Effector memory CD4-positive, alpha-beta T cell (primary cell): Measurements from ENCODE around the gene SURF1.

Experiments
- DNase-seq, 3 donors: peaks; one replicate each; pipeline ENCODE4 v3.0.0-alpha.2; 2020
- H3K27ac ChIP-seq: 2 replicates; pipeline ENCODE4 v1.7.0; 2013; ENCODE audit warnings: mild to moderate bottlenecking, low read length, moderate library complexity; ENCODE audit not compliant: insufficient read depth, poor library complexity, severe bottlenecking
- H3K27me3 ChIP-seq: replicated peaks from 2 replicates; pipeline ENCODE4 v1.7.0; 2013; ENCODE audit warnings: mild to moderate bottlenecking, low read length; ENCODE audit not compliant: insufficient read depth, control insufficient read depth, poor library complexity, severe bottlenecking
- H3K36me3 ChIP-seq: 2 replicates; pipeline ENCODE4 v1.7.0; 2013; ENCODE audit warnings: mild to moderate bottlenecking, low read length, moderate library complexity; ENCODE audit not compliant: control insufficient read depth, insufficient read depth
- H3K4me1 ChIP-seq: 2 replicates; pipeline ENCODE4 v1.7.0; 2013; ENCODE audit warnings: low read length, mild to moderate bottlenecking; ENCODE audit not compliant: control insufficient read depth, insufficient read depth, poor library complexity, severe bottlenecking
- H3K4me3 ChIP-seq: 2 replicates; pipeline ENCODE4 v1.7.0; 2013; ENCODE audit warnings: low read length, low read depth, mild to moderate bottlenecking; ENCODE audit not compliant: insufficient read depth, poor library complexity, severe bottlenecking
- H3K9me3 ChIP-seq: 2 replicates; pipeline ENCODE4 v1.7.0; 2013; ENCODE audit warnings: mild to moderate bottlenecking, low read length, moderate library complexity; ENCODE audit not compliant: control insufficient read depth

Gene SURF1

GRCh38 chr9:133346021-133346785, 10.1 kb downstream of the SURF1 start:
- no peaks in the 10 kb centered on the region for H3K27me3 ChIP-seq
- H3K4me1 ChIP-seq, result peaks cover 18% of the 10 kb centered on the region
- H3K36me3 ChIP-seq, result peaks cover 57% of the 10 kb centered on the region
- DNase-seq, result no peak
- no peaks in the 10 kb centered on the region for H3K9me3 ChIP-seq
- H3K4me3 ChIP-seq, result peak overlapping the region; percentile 87
- no peak overlapping the region for H3K27ac ChIP-seq

- DNase-seq, result no peak
- peaks cover 55% of the 10 kb centered on the region for H3K36me3 ChIP-seq
- no peaks in the 10 kb centered on the region for H3K27me3 ChIP-seq
- no peak overlapping the region for H3K27ac ChIP-seq
- H3K4me1 ChIP-seq, result peaks cover 19% of the 10 kb centered on the region
- no peak overlapping the region for H3K4me3 ChIP-seq
- H3K9me3 ChIP-seq, result no peaks in the 10 kb centered on the region
Observed at GRCh38 chr9:133345596-133345995, 10.7 kb downstream of the SURF1 start.

DNA sequence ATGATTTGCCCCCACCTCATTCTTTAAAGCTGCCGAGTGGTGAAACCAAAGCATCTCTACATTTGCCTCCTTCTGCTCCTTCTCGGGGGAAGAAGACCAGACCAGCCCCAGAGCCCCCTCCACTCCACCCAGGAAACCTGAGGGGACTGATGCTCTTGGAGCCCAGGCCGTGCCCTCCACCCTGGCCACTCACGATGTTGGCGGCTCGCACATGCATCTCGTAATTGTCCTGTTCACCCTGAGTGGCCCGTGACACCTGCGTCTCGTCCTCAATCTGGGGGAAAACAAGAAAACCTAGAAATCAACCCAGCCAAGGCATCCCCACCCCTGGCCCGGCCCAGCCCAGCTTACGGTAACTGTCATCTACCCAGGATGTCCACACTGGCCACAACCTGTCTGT, 11.3 kb downstream of the SURF1 start:
- no peak for DNase-seq
- peaks cover 21% of the 10 kb centered on the region for H3K4me1 ChIP-seq
- no peak overlapping the region for H3K4me3 ChIP-seq
- no peaks in the 10 kb centered on the region for H3K27me3 ChIP-seq
- no peaks in the 10 kb centered on the region for H3K9me3 ChIP-seq
- H3K36me3 ChIP-seq, result peaks cover 51% of the 10 kb centered on the region
- H3K27ac ChIP-seq, result no peak overlapping the region

- Histone ChIP-seq H3K4me1 (peaks cover 14% of the 10 kb centered on the region), H3K27me3 (no peaks in the 10 kb centered on the region), H3K9me3 (no peaks in the 10 kb centered on the region), H3K4me3 (no peak overlapping the region), H3K36me3 (peaks cover 48% of the 10 kb centered on the region), H3K27ac (no peak overlapping the region)
- no peak for DNase-seq
Observed at GRCh38 chr9:133344071-133344470, 12.2 kb downstream of the SURF1 start.

DNA sequence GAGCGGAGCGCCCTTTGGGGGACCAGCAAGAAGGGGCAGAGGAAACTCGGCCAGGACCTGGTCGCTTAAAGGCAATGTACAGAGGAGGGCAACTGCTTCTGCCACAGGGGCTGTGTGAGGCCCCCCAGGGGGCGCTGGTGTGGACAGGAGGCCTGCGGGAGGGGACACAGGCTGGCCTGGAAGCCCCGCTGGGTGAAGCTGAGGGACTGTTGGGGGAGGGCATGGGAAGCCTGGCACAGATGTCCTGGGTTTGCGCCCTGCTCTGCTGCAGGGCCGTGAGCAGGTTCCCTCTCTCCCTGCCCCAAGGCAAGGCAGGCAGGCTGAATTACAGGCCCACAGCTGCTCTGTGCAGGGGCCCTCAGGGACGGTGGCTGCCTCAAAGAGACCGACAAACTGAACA, 13.7 kb downstream of the SURF1 start:
- no peak for DNase-seq
- Histone ChIP-seq H3K4me1 (peaks cover 13% of the 10 kb centered on the region), H3K27ac (no peak overlapping the region), H3K36me3 (peaks cover 48% of the 10 kb centered on the region), H3K27me3 (no peaks in the 10 kb centered on the region), H3K9me3 (no peaks in the 10 kb centered on the region), H3K4me3 (no peak overlapping the region)

DNA sequence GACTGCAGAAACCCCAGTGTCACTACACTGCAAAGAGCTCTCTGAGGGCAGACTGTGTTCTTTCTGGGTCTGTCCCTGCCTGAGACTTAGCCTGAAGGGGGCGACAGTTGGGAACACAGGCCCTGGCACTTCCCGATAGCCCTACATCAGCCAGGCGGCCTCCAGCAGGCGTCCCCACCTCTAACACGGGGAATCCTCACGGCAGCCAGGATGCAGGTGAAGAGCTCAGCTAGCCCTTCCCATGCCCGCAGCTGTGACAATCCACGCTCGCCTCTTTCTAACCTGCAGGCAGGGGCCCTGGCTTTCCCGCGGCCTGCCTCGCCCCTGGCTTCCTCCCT, 14.2 kb downstream of the SURF1 start:
- no peaks in the 10 kb centered on the region for H3K9me3 ChIP-seq
- DNase-seq, result no peak
- H3K4me1 ChIP-seq, result peaks cover 12% of the 10 kb centered on the region
- no peak overlapping the region for H3K27ac ChIP-seq
- no peak overlapping the region for H3K4me3 ChIP-seq
- no peaks in the 10 kb centered on the region for H3K27me3 ChIP-seq
- peaks cover 48% of the 10 kb centered on the region for H3K36me3 ChIP-seq

GRCh38 chr9:133341369-133342068, 14.8 kb downstream of the SURF1 start:
- no peaks in the 10 kb centered on the region for H3K27me3 ChIP-seq
- no peak for DNase-seq
- H3K4me1 ChIP-seq, result peaks cover 9% of the 10 kb centered on the region
- peaks cover 48% of the 10 kb centered on the region for H3K36me3 ChIP-seq
- no peak overlapping the region for H3K27ac ChIP-seq
- no peaks in the 10 kb centered on the region for H3K9me3 ChIP-seq
- no peak overlapping the region for H3K4me3 ChIP-seq

DNA sequence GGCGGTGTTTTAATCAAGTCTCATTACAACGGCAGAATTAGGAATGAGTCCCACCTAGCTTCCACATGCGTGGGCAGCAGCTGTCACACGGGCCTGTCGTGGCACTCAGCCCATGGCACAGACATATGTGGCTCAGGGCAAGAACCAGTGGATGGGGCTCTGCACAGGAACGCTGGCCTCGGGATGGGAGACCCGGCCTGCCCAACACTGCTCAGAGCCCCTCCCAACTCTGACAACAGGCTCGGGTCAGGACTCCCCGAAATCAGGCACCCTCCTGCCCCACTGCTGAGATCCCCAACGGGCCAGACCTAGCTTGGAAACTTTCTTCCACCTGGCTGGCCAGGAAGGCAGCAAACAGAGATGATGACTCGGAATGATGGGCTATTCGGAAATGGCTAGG, 15.4 kb downstream of the SURF1 start:
- Histone ChIP-seq H3K27me3 (no peaks in the 10 kb centered on the region), H3K36me3 (peaks cover 48% of the 10 kb centered on the region), H3K4me3 (no peak overlapping the region), H3K9me3 (no peaks in the 10 kb centered on the region), H3K4me1 (peaks cover 8% of the 10 kb centered on the region), H3K27ac (no peak overlapping the region)
- DNase-seq, result no peak

- H3K27me3 ChIP-seq, result no peaks in the 10 kb centered on the region
- no peak overlapping the region for H3K4me3 ChIP-seq
- H3K27ac ChIP-seq, result no peak overlapping the region
- H3K9me3 ChIP-seq, result no peaks in the 10 kb centered on the region
- DNase-seq, result no peak
- H3K36me3 ChIP-seq, result peaks cover 44% of the 10 kb centered on the region
- peaks cover 12% of the 10 kb centered on the region for H3K4me1 ChIP-seq
Observed at GRCh38 chr9:133340256-133340655, 16.0 kb downstream of the SURF1 start.

DNA sequence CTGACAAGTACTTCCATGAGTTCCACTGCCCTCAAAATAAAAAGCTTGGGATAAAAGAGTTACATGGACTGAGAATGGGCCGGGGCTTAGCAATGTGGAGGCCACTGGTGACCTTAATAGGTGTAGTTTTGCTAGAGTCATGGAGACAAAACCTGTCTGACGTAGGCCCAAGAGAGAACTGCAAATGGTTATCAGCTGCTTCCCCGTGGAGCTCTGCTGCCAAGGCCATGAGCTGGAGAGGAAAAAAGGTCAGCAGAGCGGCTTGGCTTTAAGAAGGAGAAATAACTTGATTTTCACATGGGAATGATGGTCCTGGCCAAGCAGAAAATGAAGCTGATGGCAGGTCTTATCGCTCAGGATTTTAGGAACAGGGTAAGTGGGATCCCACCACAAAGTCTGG, 16.6 kb downstream of the SURF1 start:
- H3K27me3 ChIP-seq, result no peaks in the 10 kb centered on the region
- DNase-seq, result no peak
- no peak overlapping the region for H3K27ac ChIP-seq
- no peak overlapping the region for H3K4me3 ChIP-seq
- peaks cover 16% of the 10 kb centered on the region for H3K4me1 ChIP-seq
- H3K9me3 ChIP-seq, result no peaks in the 10 kb centered on the region
- peaks cover 39% of the 10 kb centered on the region for H3K36me3 ChIP-seq
